WERI-Rb-1 (cell line): ENCODE measurements around the gene PALM.

ENCODE experiments used
- DNase-seq: peaks from one replicate; pipeline ENCODE4 v3.0.0-alpha.2; 2020
- H3K27ac ChIP-seq: fragments of 250-450 bp; sonication (Bioruptor Pico); 2 replicates; pipeline ENCODE4 v1.5.1; 2020; ENCODE audit warnings: mild to moderate bottlenecking, moderate library complexity
- H3K27me3 ChIP-seq: fragments of 250-450 bp; sonication (Bioruptor Pico); 2 replicates; pipeline ENCODE4 v1.5.1; 2021; ENCODE audit warnings: mild to moderate bottlenecking, low read depth, moderate library complexity; ENCODE audit not compliant: insufficient read depth, severe bottlenecking
- H3K36me3 ChIP-seq: fragments of 250-450 bp; sonication (Bioruptor Pico); 2 replicates; pipeline ENCODE4 v1.5.1; 2020; ENCODE audit warnings: mild to moderate bottlenecking, moderate library complexity
- H3K4me3 ChIP-seq: 2 replicates; pipeline ENCODE4 v1.5.1; 2011; ENCODE audit warnings: low read depth, mild to moderate bottlenecking, control low read depth, low read length
- H3K9me3 ChIP-seq: fragments of 250-450 bp; sonication (Bioruptor Pico); 2 replicates; pipeline ENCODE4 v1.5.1; 2021; ENCODE audit warnings: mild to moderate bottlenecking, moderate library complexity; ENCODE audit not compliant: severe bottlenecking
- TF ChIP-seq, protein P1 (sequence below): IDR thresholded peaks from 2 replicates; pipeline ENCODE4 v1.5.1; 2011; ENCODE audit warnings: low read depth, mild to moderate bottlenecking, control low read depth, inconsistent platforms, low read length

PALM gene

DNA sequence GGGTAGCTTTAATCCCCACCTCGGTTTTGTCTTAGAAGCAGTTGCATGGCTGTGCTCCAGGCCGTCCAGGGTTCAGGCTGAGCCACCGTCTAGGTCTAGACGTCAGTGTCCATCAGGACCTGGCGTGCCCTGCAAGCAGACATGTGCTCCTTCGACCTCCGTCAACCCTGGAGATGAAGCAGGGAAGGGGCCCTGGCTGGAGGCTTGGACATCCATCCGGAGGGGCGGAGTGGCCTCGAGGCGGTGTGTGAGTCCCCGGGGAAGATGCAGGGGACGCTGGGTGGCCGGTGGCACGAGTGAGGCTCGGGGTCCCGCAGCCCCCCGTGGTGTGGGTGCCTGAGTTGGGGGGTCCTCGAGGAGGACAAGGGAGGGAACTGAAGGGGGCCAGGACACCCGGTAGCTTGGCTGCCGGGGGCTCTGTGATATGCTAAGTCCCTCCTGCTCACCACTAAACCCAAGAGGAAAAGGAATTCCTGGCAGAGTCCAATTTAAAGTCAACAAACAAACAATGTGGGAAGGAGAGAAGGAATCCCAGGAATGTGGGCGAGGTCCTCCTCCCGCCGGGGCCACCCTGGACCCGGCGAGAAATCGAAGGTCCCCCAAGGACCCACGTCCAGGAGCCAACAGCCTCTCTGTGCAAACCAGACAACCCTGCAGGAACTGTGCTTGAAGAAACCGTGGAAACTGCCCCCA lies 73.6 kb downstream of the PALM start:
- DNase-seq: no peak
- Histone ChIP-seq H3K27me3 (no peaks in the 10 kb centered on the region), H3K27ac (no peak overlapping the region), H3K36me3 (no peaks in the 10 kb centered on the region), H3K4me3 (no peak overlapping the region), H3K9me3 (peaks cover 2% of the 10 kb centered on the region)
- TF ChIP-seq, protein P1, sequence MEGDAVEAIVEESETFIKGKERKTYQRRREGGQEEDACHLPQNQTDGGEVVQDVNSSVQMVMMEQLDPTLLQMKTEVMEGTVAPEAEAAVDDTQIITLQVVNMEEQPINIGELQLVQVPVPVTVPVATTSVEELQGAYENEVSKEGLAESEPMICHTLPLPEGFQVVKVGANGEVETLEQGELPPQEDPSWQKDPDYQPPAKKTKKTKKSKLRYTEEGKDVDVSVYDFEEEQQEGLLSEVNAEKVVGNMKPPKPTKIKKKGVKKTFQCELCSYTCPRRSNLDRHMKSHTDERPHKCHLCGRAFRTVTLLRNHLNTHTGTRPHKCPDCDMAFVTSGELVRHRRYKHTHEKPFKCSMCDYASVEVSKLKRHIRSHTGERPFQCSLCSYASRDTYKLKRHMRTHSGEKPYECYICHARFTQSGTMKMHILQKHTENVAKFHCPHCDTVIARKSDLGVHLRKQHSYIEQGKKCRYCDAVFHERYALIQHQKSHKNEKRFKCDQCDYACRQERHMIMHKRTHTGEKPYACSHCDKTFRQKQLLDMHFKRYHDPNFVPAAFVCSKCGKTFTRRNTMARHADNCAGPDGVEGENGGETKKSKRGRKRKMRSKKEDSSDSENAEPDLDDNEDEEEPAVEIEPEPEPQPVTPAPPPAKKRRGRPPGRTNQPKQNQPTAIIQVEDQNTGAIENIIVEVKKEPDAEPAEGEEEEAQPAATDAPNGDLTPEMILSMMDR: no peak

DNA sequence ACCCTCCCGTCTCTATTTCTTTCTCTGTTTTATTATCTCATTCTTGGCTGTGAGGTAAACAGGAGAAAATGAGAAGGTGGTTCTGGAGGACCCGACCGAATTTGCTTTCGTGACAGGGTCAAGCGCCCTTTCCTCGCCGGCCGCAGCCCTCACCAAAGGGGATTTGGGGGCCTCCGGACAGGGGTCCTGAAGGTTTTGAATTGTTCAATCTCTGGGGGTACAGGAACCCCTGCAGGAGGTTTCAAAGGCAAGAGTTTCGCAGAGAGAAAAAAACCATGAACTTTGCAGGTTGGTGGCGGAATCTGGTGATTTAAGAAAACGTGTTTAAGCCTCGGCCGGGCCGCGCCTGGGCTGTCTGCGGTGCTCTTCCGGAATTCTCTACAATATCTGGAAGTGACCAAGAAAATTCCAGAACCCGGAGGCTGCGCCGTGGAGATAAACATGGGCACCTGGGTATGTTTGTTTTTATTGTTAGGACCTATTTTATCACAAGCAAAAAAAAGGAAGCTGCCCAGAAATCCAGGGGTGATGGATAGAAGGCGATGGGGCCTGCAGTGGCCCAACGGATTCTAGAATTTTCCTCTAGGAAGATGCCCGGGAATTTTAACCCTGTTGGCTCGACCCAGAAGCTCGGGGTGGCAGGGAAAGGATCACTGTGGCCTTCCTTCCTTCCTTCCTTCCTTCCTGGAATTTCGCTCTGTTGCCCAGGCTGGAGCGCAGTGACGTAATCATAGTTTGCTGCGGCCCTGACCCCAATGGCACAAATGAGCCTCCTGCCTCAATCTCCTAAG lies 74.3 kb downstream of the PALM start:
- H3K27ac ChIP-seq: no peak overlapping the region
- H3K36me3 ChIP-seq: no peaks in the 10 kb centered on the region
- H3K27me3 ChIP-seq: no peaks in the 10 kb centered on the region
- TF ChIP-seq, protein P1: no peak
- no peak for DNase-seq
- peaks cover 2% of the 10 kb centered on the region for H3K9me3 ChIP-seq
- H3K4me3 ChIP-seq: no peak overlapping the region

GRCh38 chr19:784541-784940 lies 75.8 kb downstream of the PALM start:
- Histone ChIP-seq H3K4me3 (no peak overlapping the region), H3K27ac (no peak overlapping the region)

DNA sequence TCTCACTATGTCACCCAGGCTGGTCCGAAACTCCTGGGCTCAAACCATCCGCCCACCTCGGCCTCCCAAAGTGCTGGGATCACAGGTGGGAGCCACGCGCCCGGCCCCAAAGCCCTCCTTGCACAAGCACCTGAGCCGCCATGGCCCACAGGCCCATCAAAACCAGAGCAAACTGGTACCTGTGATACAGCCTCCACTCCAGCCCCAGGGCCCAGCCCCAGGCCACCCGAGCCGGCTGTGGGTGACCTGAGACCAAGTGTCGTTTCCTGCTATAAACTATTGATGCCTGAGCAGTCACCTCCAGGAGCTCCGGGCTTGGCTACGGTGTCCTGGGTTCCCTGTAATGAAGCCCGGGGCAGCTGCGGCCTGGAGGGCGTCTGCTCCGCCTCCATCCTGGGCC lies 78.8 kb downstream of the PALM start:
- no peak for DNase-seq
- H3K27ac ChIP-seq: peak overlapping the region; percentile 87
- no peaks in the 10 kb centered on the region for H3K27me3 ChIP-seq
- H3K36me3 ChIP-seq: no peaks in the 10 kb centered on the region
- TF ChIP-seq, protein P1: no peak
- H3K9me3 ChIP-seq: no peaks in the 10 kb centered on the region
- H3K4me3 ChIP-seq: no peak overlapping the region

More at GRCh38 chr19:784541-784940, 75.8 kb downstream of the PALM start:
- TF ChIP-seq, protein P1: no peak
- H3K36me3 ChIP-seq: no peaks in the 10 kb centered on the region
- no peaks in the 10 kb centered on the region for H3K9me3 ChIP-seq
- no peaks in the 10 kb centered on the region for H3K27me3 ChIP-seq
- no peak for DNase-seq

DNA sequence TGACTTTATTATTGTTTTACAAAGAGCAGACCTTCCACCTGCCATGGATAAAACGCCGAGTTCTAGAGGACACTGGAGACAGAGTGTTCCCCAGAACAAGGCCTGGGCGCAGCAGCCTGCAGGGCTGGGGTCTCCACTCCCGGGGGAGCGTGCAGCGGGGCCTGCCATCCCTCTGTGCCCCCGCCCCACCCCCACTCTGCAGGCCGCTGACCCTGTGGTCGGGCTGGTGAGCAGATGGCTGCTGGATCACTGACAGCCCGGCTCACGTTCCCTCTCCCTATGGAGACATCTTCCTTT lies 79.9 kb downstream of the PALM start:
- Histone ChIP-seq H3K4me3 (peak overlapping the region; percentile 0; the same call in 1 of the 2 replicates), H3K9me3 (no peaks in the 10 kb centered on the region), H3K36me3 (no peaks in the 10 kb centered on the region), H3K27ac (peak overlapping the region; percentile 87), H3K27me3 (no peaks in the 10 kb centered on the region)
- no peak for DNase-seq
- TF ChIP-seq, protein P1: no peak
